HG03108 (cell line): ENCODE results near the gene CDH23.

Experiments used
- ATAC-seq: cut with Tn5 transposase; IDR thresholded peaks from one replicate; pipeline ENCODE4 v1.9.1; 2021; ENCODE audit warnings: moderate library complexity; ENCODE audit not compliant: unreplicated experiment

The CDH23 gene

DNA sequence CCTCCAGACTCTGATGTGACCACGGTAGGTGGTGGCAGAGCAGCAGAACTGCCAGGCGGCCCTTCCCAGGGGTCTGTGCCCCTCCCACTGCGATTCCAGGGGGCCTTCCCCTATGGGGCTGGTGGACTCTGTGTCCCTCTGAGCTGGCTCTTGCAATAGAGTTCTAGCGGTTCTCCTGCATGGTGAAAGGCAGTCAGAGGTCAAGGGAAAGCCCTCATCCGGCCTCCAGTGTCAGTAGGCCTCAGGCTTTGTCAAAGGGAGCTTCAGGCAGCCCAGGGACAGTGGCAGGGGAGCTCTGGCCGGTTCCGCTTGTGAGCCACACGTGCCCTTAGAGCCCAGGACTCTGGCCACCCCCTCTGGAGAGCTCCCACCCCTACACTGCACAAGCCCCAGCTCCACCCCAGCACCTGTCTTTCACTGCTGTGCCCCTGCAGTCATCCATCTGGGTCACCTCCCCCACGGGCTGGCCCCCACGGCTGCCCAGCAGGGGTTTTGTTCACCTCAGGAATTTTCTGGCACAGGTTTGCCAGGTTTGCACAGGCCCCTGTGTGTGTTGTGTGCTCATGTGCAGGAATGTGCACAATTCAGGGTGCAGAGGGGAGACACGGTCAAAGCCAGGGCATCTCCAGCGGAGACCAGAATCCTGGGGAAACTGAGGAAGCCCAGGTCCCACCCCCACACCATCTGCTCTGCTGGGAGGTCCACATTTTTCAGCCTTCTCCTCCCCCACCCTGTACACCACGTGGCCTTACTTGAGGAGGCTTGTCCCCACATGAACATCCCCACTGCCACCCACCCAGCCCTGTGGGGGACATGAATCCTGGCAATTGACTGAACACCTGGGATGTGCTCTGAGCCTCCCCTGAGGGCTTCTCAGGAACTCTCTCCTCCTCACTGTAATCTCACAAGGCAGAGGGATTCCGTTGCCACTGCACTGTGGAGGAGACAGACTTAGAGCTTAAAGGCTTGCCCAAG lies 299.1 kb downstream of the CDH23 start:
- no peak for ATAC-seq

DNA sequence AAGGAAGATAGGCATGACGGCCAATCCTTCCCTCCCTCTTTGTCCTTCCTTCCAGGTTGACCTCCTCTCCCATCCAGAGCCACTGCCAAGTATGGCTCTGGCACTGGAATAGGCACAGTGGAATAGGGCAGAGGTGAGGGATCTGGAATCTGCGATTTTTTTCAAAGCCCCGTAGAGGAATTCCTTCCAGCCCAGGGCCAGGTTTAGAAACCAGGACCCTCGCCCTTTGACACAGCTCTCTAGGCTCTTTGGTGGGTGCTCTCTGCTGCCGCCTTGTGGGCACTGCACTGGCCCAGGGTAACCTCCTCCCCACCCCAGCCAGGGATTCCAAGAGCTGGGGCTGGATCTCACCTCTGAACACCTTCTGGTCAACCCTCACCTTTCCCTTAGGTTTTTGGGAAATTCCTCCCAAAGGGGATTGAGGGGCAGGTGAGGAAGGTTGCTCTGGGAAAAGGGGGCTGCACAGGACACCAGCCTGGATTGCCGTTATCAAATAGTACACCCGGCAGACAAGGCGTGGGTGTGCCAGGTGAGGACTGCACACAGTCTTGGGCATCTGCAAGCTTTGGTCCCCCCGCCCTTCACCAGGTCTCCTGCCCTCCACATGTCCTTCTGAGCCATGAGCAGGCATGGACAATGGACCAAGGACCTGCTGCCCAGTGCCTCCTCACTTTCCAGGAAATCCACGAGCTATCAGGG lies 300.1 kb downstream of the CDH23 start:
- no peak for ATAC-seq

DNA sequence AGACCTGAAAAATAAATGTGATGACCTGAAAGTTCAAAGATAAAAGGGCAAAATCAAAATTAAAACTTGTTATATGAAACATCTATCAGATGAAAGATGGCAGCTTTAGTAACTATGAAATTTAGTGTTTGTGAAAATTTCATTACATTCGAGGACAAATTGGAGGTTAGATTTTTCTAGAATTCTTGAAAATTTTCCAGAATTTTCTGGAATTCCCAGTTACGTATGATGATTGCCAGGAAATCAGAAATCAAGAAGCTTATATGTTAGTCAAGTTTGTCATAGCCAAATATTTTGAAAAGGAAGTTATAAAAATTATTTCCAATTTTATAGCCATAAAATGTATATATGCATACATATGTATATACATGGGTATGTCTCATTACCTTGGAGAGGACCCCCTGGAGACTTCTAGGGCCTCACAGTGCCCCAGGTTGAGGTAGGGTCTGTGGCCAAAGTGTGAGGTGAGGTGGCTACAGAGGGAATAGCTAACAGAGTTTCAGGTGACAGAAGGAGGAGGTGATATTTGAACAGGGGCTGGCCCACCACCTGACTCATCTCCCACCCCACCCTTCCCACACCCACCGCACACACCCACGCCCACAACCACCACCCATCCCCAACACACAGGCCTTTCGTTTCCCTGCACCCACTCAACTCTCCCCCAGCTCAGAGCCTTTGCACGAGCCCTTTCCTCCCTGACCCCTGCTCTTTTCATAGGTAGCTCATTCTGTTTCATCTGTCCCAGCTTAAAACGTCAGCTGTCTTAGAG lies 301.4 kb downstream of the CDH23 start:
- no peak for ATAC-seq

DNA sequence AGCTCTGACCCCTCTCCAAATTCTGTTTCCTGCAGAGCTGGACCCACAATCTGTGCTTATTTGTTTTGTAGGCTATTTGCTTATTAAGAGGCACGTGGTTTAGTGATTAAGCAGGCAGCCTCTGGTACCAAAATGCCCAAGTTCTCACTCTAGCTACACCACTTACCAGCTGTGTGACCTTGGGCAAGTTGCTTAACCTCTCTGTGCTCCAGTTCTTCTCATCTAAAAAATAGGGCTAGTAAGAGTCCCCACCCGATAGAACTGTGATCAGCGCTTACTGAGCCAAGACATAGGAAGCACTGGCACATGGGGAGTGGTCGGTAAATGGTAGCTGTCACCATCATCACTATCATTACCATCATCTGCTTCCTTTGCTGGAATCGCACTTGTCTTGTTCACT lies 302.0 kb downstream of the CDH23 start:
- ATAC-seq = no peak

DNA sequence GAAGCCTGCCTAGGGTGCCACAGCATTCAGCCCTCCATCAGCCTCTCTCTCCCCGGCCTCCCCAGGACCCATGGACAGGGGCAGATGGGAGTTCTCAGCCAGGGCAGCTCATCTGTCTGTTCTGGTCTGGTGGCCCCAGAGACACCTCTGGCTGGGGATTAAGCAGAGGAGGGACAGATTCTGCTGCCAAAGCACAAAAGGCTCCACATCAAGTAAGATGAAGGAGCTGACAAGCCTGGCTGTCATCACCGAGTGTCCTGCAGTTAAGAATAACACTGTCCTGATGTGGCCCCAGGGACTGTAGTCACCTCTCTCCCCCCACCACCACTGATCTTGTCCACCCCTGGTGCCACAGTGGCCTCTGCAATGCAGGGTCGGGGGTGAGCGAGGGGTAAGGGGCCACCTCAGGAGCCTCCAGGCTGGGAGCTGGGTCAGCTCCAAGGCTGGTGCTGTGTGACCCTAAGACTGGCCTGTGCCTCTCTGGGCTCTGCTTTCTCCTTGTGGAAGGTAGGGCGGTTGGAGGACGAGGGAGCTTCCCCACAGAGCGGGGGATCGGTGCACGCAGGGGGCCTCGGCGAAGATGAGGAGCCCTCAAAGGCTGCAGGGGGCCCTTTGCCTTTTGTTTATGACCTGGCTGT lies 304.1 kb downstream of the CDH23 start:
- no peak for ATAC-seq

DNA sequence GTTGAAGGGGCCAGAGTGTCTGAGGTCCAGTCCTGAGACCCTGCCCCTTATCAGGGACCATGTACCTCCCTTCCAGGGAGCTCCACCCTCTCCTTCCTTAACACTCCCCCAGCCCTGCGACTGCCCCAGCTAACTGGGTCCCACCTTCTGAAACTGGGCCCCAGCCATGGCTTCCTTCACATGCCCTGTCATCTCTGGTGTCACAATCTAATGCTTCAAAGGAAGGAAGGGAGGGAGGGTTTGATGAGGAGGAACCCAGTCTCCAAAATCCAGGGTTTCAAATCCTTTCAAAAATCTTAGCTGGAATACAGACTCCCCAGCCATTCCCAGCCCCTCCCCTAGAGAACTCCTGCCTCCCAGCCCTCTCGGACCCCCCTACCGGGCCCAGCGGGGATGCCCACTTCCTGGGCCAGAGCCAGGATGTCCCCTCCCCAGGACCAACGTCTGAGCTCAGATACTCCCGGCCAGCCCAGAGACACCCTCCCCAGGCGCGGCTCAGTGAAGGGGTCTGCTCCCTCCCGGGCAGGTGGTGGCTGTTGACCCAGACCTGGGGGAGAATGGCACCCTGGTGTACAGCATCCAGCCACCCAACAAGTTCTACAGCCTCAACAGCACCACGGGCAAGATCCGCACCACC lies 304.9 kb downstream of the CDH23 start:
- no peak for ATAC-seq

DNA sequence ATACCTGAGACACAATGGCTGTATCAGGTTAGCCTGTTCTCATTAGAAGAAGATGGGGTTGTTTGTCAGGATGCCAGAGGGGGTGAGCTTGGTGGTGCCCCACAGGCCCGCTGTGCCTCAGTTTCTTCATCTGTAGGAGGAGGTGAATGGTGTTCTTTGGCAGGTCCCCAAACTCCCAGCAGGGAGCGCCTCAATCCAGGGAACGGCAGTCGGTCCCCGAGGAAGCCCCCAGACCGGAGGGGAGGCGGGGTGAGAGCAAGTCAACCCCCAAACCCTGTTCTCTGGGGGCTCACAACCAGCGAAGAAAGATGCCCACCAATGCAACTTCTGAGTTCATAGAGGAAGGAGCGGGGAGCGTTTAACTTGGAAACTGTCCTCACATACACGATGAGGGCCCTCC lies 306.9 kb downstream of the CDH23 start:
- ATAC-seq = no peak

DNA sequence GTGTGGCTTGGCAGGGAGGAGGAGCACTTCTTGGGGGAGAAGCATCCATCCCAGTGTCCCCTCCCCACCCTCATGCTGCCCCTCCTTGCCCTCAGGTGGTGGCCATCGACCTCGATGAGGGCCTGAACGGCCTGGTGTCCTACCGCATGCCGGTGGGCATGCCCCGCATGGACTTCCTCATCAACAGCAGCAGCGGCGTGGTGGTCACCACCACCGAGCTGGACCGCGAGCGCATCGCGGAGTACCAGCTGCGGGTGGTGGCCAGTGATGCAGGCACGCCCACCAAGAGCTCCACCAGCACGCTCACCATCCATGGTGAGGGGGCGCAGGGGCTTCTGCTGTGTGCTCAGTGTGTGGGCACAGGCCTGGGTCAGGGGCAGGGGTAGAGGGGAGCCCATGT lies 308.1 kb downstream of the CDH23 start:
- ATAC-seq = no peak

DNA sequence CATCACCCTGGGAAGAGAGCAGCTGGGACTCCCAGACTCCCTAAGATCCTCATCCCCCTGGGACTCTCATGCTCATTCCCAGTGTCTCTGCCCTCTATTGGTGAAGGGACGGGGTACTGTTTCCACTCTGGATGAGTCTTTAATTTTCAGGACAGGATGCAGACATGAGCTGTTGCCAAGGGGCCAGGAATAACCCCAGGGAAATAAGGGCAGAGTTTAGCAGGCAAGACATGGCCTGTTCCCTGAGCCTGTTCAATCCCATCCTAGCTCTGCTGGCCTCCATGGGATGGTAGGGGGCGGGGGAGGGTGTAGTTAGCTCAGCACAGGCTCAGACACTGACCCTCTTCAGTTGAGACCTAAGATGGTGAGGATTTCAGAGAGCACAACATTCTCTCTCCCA lies 308.9 kb downstream of the CDH23 start:
- ATAC-seq = no peak

DNA sequence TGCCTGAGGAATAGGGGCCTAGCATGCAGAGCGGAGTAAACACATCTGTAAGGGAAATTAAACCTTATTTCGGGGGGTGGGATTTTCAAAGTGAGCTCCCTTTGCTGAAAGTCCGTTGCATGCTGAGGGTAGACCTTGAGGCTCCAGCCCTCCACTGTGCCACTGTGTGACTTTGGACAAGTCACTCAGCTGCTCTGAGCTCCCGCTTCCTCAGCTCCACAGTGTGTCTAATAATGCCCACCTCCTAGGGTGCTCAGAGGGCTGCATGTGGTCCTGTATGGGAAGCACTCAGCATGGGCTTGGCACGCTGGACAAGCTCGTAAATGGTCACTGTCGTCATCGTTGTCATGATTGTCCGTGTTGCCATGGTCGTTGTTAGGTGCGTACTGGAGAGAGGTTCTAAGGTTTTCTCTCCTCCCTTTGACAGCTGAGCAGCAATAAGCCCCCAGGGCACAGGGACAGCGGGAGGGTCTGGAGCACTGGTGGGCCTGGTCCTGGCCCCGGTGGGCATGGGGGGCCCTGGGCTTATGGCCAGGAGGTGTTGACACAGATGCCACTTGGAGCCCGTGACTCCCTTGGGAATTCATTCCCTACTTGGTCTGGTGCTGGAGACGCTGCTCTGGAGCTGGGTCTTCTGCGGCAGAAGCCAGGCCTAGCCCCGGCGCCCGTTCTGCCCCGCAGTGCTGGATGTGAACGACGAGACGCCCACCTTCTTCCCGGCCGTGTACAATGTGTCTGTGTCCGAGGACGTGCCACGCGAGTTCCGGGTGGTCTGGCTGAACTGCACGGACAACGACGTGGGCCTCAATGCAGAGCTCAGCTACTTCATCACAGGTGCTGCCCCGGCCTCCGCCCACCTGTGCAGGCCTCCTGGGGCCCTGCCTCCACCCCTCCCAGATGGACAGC lies 309.7 kb downstream of the CDH23 start:
- ATAC-seq = no peak

DNA sequence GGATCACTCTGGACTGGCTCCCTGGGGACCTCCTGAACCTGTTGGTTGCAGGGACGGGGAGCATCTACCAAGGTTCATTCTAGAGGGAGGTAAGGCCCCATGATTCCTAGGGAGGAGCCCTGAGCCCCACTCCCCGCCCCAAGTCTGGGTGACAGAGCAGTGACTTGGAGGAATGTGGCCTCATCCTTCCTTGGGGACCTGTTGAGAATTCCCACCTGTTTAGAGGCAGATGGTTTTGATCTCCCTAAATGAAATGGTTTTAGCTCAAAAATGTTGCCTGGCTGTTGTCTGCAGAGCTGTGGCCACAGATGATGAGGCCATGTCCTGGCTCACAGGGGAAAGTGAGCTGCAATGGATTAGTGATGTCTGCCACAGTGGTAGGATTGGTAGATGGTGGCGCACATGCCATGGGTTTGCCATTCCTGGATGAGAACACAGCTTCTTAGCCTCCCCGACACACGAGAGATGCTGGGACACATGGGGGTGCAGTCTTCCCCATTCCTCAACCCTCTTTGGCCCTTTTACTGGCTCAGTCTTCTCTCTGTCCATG lies 310.6 kb downstream of the CDH23 start:
- no peak for ATAC-seq

DNA sequence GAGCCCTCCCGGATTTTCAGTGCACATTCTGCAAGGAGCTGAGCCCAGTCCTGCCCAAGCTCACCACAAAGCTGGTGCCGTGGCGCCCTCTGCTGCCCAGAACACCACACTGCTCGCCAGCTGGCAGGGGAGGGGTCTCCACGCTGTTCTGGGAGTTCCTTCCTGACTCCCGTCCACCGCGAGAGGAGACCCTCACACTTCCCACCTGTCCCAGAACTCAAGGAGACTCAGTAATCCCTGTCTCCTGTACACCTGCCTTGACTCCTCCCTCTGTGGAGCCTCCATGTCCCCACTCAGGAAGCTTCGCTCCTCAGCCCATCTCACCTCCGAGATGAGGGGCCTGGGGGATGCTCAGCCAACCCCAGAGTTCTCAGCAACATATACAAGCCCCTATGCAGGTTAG lies 311.6 kb downstream of the CDH23 start:
- ATAC-seq = no peak

DNA sequence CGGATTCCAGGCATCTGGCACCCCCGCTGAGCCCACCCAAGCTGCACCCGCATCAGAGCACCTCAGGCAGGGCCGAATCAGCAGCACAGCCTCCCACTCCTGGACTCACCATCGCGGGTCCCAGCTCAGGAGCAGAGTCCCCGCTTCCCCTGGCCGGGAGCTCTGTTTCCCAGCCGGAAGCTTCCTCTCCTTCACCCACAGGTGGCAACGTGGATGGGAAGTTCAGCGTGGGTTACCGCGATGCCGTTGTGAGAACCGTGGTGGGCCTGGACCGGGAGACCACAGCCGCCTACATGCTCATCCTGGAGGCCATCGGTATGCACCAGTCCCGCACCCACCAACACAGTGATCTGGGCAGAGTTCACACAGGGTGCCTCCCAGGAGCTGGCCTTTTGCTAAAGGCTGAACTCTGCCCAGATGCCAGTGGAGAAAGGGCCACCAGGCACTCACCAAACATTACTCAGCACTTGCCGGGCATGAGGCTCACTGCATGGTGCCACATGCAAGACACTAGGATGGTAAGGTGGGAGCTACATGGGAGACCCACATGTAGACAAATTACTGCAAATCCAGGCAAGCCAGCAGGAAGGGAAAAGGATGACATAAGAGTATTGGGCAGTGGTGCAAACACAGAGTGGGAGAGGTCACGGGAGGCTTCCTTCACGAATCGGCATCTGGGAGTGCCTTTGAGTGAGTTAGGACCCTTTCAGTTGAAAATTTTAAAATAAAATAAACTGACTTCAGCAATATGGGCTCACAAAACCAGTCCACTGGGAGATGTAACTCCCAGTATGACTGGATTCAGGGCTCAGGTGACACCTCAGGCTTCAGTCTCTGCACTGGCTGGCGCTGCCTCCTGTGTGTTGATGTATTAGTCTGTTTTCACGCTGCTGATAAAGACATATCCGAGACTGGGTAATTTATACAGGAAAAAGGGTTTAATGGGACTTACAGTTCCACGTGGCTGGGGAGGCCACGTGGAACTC lies 312.5 kb downstream of the CDH23 start:
- ATAC-seq = no peak

DNA sequence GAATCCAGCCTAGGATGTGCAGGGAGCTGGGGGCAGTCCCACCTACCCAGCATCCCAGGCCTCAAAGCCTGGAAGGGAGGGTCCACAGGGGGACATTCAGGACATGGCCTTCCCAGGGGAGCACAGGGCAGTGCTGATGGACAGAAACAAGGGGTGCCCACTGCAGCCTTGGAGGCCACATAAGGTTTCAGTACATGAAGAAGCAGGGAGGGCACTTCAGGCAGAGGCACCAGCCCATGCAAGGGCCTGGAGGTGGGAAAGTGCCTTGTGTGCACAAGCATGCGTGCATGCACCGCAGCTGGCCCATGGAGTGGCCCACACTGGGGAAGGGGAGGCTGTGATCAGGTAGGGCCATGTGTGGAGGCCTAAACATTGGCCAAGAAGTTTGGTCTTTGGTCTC lies 313.8 kb downstream of the CDH23 start:
- ATAC-seq = no peak

DNA sequence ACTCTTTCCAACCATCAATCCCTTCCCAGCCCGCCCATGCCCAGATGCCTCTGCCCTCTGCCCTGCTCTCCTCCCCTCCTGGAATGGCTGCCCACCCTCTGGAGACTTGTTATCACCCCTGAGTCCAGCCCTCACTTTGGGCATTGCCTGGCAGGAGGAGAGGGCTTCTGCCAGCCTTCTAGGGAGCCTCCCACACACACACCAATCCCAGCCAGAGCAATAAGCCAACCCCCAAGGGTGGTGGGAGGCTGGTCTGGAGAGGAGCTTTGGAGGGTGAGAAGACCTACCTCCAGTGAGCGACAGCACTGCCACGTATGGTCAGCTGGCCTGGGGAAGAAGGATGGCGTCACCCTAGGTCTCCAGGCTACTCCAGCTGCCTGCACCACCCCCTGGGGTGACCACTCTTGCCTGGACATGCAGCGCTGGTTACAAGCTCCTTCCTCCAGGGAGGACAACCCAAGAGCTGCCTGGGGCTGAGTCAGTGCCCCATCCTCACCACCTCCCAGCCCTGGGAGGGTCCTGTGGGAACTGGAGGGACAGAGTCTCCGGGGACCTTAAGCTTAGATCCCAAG lies 314.4 kb downstream of the CDH23 start:
- no peak for ATAC-seq

DNA sequence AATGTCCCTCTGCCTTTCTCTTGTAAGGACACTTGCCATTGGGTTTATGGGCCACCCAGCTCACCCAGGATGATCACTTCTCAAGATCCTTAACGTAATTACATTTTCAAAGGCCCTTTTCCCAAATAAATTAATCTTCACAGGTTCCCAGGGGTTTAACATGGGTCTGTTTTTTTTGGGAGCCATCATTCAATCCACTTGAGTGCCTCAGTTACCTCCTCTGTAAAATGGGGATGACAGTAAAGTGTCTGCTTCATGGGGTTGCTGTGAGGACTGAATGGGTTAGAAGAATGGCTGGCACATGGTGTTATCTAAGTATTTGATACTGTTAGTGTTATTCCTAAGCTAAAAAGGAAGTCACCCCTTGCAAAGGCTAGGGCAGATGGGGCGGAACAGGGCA lies 315.4 kb downstream of the CDH23 start:
- no peak for ATAC-seq

DNA sequence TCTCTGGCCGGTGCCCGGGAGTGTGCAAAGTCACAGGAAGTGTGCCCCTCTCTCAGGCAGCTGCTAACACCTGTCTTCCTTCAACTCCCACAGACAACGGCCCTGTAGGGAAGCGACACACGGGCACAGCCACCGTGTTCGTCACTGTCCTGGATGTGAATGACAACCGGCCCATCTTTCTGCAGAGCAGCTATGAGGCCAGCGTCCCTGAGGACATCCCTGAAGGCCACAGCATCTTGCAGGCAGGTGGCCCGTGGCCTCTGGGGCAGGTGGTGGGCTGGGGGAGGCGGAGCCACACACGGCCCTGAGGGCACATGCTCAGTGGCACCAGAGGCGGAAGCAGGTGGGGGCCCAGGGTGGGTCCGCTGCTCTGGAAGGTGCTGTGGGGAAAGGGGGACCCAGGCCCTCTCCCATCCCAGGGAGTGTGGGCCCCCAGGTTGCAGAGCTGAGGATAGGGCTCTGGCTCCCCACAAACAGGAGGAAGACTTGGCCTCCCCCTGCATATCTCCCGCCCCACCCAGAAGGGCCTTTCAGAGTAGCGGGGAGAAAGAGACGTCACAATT lies 315.9 kb downstream of the CDH23 start:
- no peak for ATAC-seq
